HCT116 (cell line): Measurements from ENCODE around the gene HEATR3. TPM values are rescaled to one million over a fixed set of nuclear protein-coding genes. Genes with fewer than 3 reads are reported as not detected.

Experiments
- ATAC-seq: fragments of 200-7000 bp; cut with Tn5 transposase; 2 replicates; pipeline ENCODE4 v1.9.1; 2020; ENCODE audit warnings: mild to moderate bottlenecking, moderate library complexity
- BruUV-seq: library from RNA; stranded (reverse); fragments of 400-500 nt; replicated peaks from 2 replicates; lab custom pipeline; 2021; lab: Mats Ljungman, UMichigan
- CTCF ChIA-PET: fragments of 300-600 bp; sonication (Branson Sonifier 250); formaldehyde crosslinking; loops from one replicate; lab custom pipeline; 2021; ENCODE audit warnings: antibody characterized with exemption; lab: Charles Lee
- POLR2A ChIA-PET: fragments of 300-600, 350-600 bp; sonication (Branson Sonifier 250); formaldehyde crosslinking; loops from one replicate; lab custom pipeline; 2021; ENCODE audit warnings: antibody characterized with exemption; lab: Charles Lee
- RAD21 ChIA-PET, 2 experiments: fragments of 300-600 bp; sonication (Branson Sonifier 250); formaldehyde crosslinking; loops; one replicate each; lab custom pipeline; 2023; ENCODE audit warnings: low total read pairs in 2 of 2; ENCODE audit not compliant: uncharacterized antibody in 2 of 2, unreplicated experiment in 2 of 2, low non-redundant PET in 1 of 2; lab: Charles Lee
- DNase-seq: peaks from one replicate; pipeline ENCODE4 v3.0.0-alpha.2; 2010; ENCODE audit warnings: low read depth, low spot score
- H2AFZ ChIP-seq: fragments of 200-600 bp; shearing (Covaris generic), sonication (generic); 2 replicates; pipeline ENCODE4 v1.6.1; 2017; ENCODE audit warnings: low read depth, mixed run types, mixed read lengths, antibody characterized with exemption, low read length; ENCODE audit not compliant: poor library complexity, severe bottlenecking
- H3K27ac ChIP-seq: 2 replicates; pipeline ENCODE4 v1.5.1; 2012; ENCODE audit warnings: low read depth, low read length
- H3K27me3 ChIP-seq: fragments of 200-600 bp; sonication (generic); 2 replicates; pipeline ENCODE4 v1.6.1; 2016; ENCODE audit warnings: mixed run types, low read length, mixed read lengths; ENCODE audit not compliant: insufficient read depth
- H3K36me3 ChIP-seq, 2 experiments: fragments of 200-500 bp in 1 of 2; fragments of 200-600 bp in 1 of 2; sonication (Bioruptor generic) in 1 of 2; sonication (generic) in 1 of 2; 2 replicates each; pipeline versions ENCODE4 v1.5.1 to v1.6.1; 2014 to 2016; ENCODE audit warnings: low read length in 2 of 2, inconsistent platforms in 1 of 2, mixed read lengths in 1 of 2, mixed run types in 1 of 2; ENCODE audit not compliant: insufficient read depth in 2 of 2, control insufficient read depth in 1 of 2
- H3K4me1 ChIP-seq, 2 experiments: fragments of 200-600 bp in 1 of 2; sonication (generic) in 1 of 2; 2 replicates each; pipeline versions ENCODE4 v1.5.1 to v1.6.1; 2012 to 2017; ENCODE audit warnings: low read length in 2 of 2, inconsistent platforms in 1 of 2, mild to moderate bottlenecking in 1 of 2, mixed read lengths in 1 of 2, mixed run types in 1 of 2, moderate library complexity in 1 of 2; ENCODE audit not compliant: insufficient read depth in 2 of 2, control insufficient read depth in 1 of 2
- H3K4me2 ChIP-seq: fragments of 200-600 bp; sonication (generic); 2 replicates; pipeline ENCODE4 v1.6.1; 2017; ENCODE audit warnings: mixed run types, low read length, mixed read lengths
- H3K4me3 ChIP-seq, 2 experiments: fragments of 200-600 bp in 1 of 2; sonication (generic) in 1 of 2; replicated peaks in 1 of 2; 2 replicates each; pipeline ENCODE4 v1.5.1; 2011 to 2016; ENCODE audit warnings: low read length in 2 of 2, control low read depth in 1 of 2, low read depth in 1 of 2, mild to moderate bottlenecking in 1 of 2, mixed read lengths in 1 of 2, mixed run types in 1 of 2
- H3K79me2 ChIP-seq: fragments of 200-600 bp; sonication (generic); 2 replicates; pipeline ENCODE4 v1.6.1; 2017; ENCODE audit warnings: mild to moderate bottlenecking, mixed run types, low read length, moderate library complexity, mixed read lengths; ENCODE audit not compliant: insufficient read depth
- H3K9ac ChIP-seq: fragments of 200-600 bp; sonication (generic); 2 replicates; pipeline ENCODE4 v1.6.1; 2016; ENCODE audit warnings: low read length, mixed read lengths
- H3K9me2 ChIP-seq: fragments of 200-600 bp; sonication (generic), shearing (Covaris generic); 2 replicates; pipeline ENCODE4 v1.6.1; 2017; ENCODE audit warnings: mixed run types, mild to moderate bottlenecking, moderate library complexity; ENCODE audit not compliant: insufficient read depth
- H3K9me3 ChIP-seq, 2 experiments: fragments of 200-500 bp in 1 of 2; fragments of 200-600 bp in 1 of 2; sonication (Bioruptor generic) in 1 of 2; sonication (generic) in 1 of 2; 2 replicates each; pipeline ENCODE4 v1.6.1; 2014 to 2017; ENCODE audit warnings: low read length in 2 of 2, mixed read lengths in 2 of 2, inconsistent platforms in 1 of 2, low read depth in 1 of 2, mild to moderate bottlenecking in 1 of 2, mixed run types in 1 of 2, moderate library complexity in 1 of 2; ENCODE audit not compliant: control insufficient read depth in 1 of 2, insufficient read depth in 1 of 2
- H4K20me1 ChIP-seq: fragments of 200-600 bp; sonication (generic), shearing (Covaris generic); 2 replicates; pipeline ENCODE4 v1.6.1; 2017; ENCODE audit warnings: mixed run types, mild to moderate bottlenecking, moderate library complexity; ENCODE audit not compliant: insufficient read depth
- CEBPB ChIP-seq: IDR thresholded peaks from 2 replicates; pipeline ENCODE4 v1.6.1; 2012; ENCODE audit warnings: low read depth
- EZH2 ChIP-seq: fragments of 200-600 bp; sonication (generic); IDR thresholded peaks from 2 replicates; pipeline ENCODE4 v1.6.1; 2017; ENCODE audit warnings: antibody characterized with exemption, mixed run types
- EZH2phosphoT487 ChIP-seq: fragments of 200-600 bp; IDR thresholded peaks from 2 replicates; pipeline ENCODE4 v1.6.1; 2018; ENCODE audit warnings: antibody characterized with exemption, borderline replicate concordance
- FOSL1 ChIP-seq: IDR thresholded peaks from 2 replicates; pipeline ENCODE4 v1.6.1; 2012; ENCODE audit warnings: low read depth
- POLR2A ChIP-seq: IDR thresholded peaks from 2 replicates; pipeline ENCODE4 v1.7.0; 2011; ENCODE audit warnings: borderline replicate concordance; ENCODE audit not compliant: insufficient read depth, insufficient read length; ENCODE audit errors: extremely low read depth
- POLR2AphosphoS5 ChIP-seq: IDR thresholded peaks from 2 replicates; pipeline ENCODE4 v1.6.1; 2011; ENCODE audit warnings: mild to moderate bottlenecking, low read depth, low read length, moderate library complexity
- SIN3A ChIP-seq: IDR thresholded peaks from 2 replicates; pipeline ENCODE4 v1.6.1; 2012; ENCODE audit warnings: low read depth
- TCF7L2 ChIP-seq: IDR thresholded peaks from 2 replicates; pipeline ENCODE4 v1.7.0; 2011; ENCODE audit warnings: borderline replicate concordance, inconsistent platforms; ENCODE audit not compliant: insufficient read depth, insufficient read length; ENCODE audit errors: extremely low read depth
- ZBTB33 ChIP-seq: IDR thresholded peaks from 2 replicates; pipeline ENCODE4 v1.6.1; 2011; ENCODE audit warnings: mild to moderate bottlenecking, low read length, moderate library complexity; ENCODE audit not compliant: insufficient replicate concordance; ENCODE audit errors: extremely low read depth
- intact Hi-C: fragments of 100-400 bp; cut with micrococcal nuclease; formaldehyde crosslinking; loops from 2 replicates; pipeline ENCODE4 v1.10.0; 2022
- total RNA-seq: library from RNA; stranded (reverse); gene quantifications from one replicate; pipeline ENCODE4 v1.2.1, GENCODE V29; 2021; ENCODE audit not compliant: unreplicated experiment

Gene HEATR3
- total RNA-seq, 1 experiment from 2014 or later: 16.3 TPM

- ChIA-PET CTCF (interaction anchor here (0.5 kb wide), 1 partner anchor 85 kb away, joined by 3 read pairs; no protein-coding TSS in a partner anchor), POLR2A (no interaction called here)
- BruUV-seq: no TSS peak
Measured at GRCh38 chr16:50059111-50059510, 6.7 kb upstream of the HEATR3 start.

More at GRCh38 chr16:50059111-50059510, 6.7 kb upstream of the HEATR3 start:
- Histone ChIP-seq H3K27me3 (no peaks in the 10 kb centered on the region), H3K4me1 (no peaks in the 10 kb centered on the region), H3K4me3 (no peak overlapping the region), H3K9me3 (peaks cover 0 to 5% of the 10 kb centered on the region in 2 experiments; a peak in 1 of 4 replicates), H3K36me3 (no peaks in the 10 kb centered on the region), H4K20me1 (no peaks in the 10 kb centered on the region), H3K9ac (no peak overlapping the region)
- RAD21 ChIA-PET: no interaction called here
- ATAC-seq (no peak), DNase-seq (no peak)
- TF ChIP-seq EZH2: no peak
- TF ChIP-seq ZBTB33: no peak
- no peak for TF ChIP-seq TCF7L2
- TF ChIP-seq CEBPB: no peak
- TF ChIP-seq SIN3A: no peak
- no peak for TF ChIP-seq FOSL1
- TF ChIP-seq EZH2phosphoT487: no peak
- no peak for TF ChIP-seq POLR2A
- no peak for TF ChIP-seq POLR2AphosphoS5
- TF ChIP-seq, all 23 proteins: peak for 0
- Histone ChIP-seq H3K79me2 (no peaks in the 10 kb centered on the region), H3K4me2 (no peak overlapping the region), H2AFZ (no peak overlapping the region), H3K9me2 (no peaks in the 10 kb centered on the region), H3K27ac (no peak overlapping the region)
- intact Hi-C loops: no loop called here
